GM18868 (cell line): ENCODE measurements around the gene N4BP2.

Experiments
- ATAC-seq: cut with Tn5 transposase; IDR thresholded peaks from one replicate; pipeline ENCODE4 v1.9.1; 2021; ENCODE audit warnings: mild to moderate bottlenecking, moderate library complexity; ENCODE audit not compliant: unreplicated experiment

Gene N4BP2

GRCh38 chr4:40205259-40206198 is 148.9 kb downstream of the N4BP2 start:
- peak; percentile 66 for ATAC-seq

GRCh38 chr4:40206426-40206825 is 149.8 kb downstream of the N4BP2 start:
- no peak for ATAC-seq
